NCI-H146 treated with DMSO at 0.1 percent for 48 hours (cell line): ENCODE results near the gene ZNF157.
"Not testable (repeated sequence)": the region's sequence is repeated elsewhere in the genome, so short reads cannot be mapped to it uniquely, and the experiment has no call there.

Experiments
- DNase-seq: peaks from one replicate; lab custom pipeline; 2025; ENCODE audit not compliant: unreplicated experiment; lab: John Stamatoyannopoulos, UW

ZNF157 gene

GRCh38 chrX:47370278-47370677 lies at the start of gene ZNF157:
Gene ZNF157, plus strand, starts transcription at chrX:47370578. Its CDS starts 91 bp downstream, at chrX:47370669.
- no peak for DNase-seq

- DNase-seq = peak; percentile 89
Measured at GRCh38 chrX:47321386-47321785, 49.0 kb upstream of the ZNF157 start.

GRCh38 chrX:47321823-47322371 lies 48.5 kb upstream of the ZNF157 start:
- peak; percentile 67 for DNase-seq

- no peak for DNase-seq
Measured at GRCh38 chrX:47327902-47328301, 42.5 kb upstream of the ZNF157 start.

- DNase-seq = not testable (repeated sequence)
Measured at GRCh38 chrX:47332729-47333128, 37.6 kb upstream of the ZNF157 start.

- DNase-seq = no peak
Measured at GRCh38 chrX:47351706-47352105, 18.7 kb upstream of the ZNF157 start.

- DNase-seq = no peak
Measured at GRCh38 chrX:47358387-47359065, 11.9 kb upstream of the ZNF157 start.

- no peak for DNase-seq
Measured at GRCh38 chrX:47360423-47361179, 9.8 kb upstream of the ZNF157 start.

GRCh38 chrX:47361538-47362511 lies 8.6 kb upstream of the ZNF157 start:
- DNase-seq = peak; percentile 95

- peak; percentile 88 for DNase-seq
Measured at GRCh38 chrX:47366041-47366722, 4.2 kb upstream of the ZNF157 start.

GRCh38 chrX:47373198-47373597 lies 2.8 kb downstream of the ZNF157 start:
- DNase-seq = no peak

GRCh38 chrX:47380268-47380667 lies 9.9 kb downstream of the ZNF157 start:
- no peak for DNase-seq

- DNase-seq = not testable (repeated sequence)
Measured at GRCh38 chrX:47380837-47381236, 10.5 kb downstream of the ZNF157 start.

- DNase-seq = peak; percentile 84
Measured at GRCh38 chrX:47384502-47384901, 14.1 kb downstream of the ZNF157 start.

- no peak for DNase-seq
Measured at GRCh38 chrX:47390780-47391179, 20.4 kb downstream of the ZNF157 start.

- DNase-seq = no peak
Measured at GRCh38 chrX:47413179-47413594, 42.8 kb downstream of the ZNF157 start.

GRCh38 chrX:47420265-47420664 lies 49.9 kb downstream of the ZNF157 start:
- no peak for DNase-seq

GRCh38 chrX:47420962-47421361 lies 50.6 kb downstream of the ZNF157 start:
- DNase-seq = no peak

GRCh38 chrX:47422444-47422843 lies 52.1 kb downstream of the ZNF157 start:
- DNase-seq = no peak

- DNase-seq = no peak
Measured at GRCh38 chrX:47430925-47431324, 60.5 kb downstream of the ZNF157 start.
